GM18861 (cell line): ENCODE results near the gene HLCS.
"Not testable (repeated sequence)": the region's sequence is repeated elsewhere in the genome, so short reads cannot be mapped to it uniquely, and the experiment has no call there.

Experiments
- ATAC-seq: cut with Tn5 transposase; IDR thresholded peaks from one replicate; pipeline ENCODE4 v1.9.1; 2021; ENCODE audit not compliant: unreplicated experiment

Gene HLCS

DNA sequence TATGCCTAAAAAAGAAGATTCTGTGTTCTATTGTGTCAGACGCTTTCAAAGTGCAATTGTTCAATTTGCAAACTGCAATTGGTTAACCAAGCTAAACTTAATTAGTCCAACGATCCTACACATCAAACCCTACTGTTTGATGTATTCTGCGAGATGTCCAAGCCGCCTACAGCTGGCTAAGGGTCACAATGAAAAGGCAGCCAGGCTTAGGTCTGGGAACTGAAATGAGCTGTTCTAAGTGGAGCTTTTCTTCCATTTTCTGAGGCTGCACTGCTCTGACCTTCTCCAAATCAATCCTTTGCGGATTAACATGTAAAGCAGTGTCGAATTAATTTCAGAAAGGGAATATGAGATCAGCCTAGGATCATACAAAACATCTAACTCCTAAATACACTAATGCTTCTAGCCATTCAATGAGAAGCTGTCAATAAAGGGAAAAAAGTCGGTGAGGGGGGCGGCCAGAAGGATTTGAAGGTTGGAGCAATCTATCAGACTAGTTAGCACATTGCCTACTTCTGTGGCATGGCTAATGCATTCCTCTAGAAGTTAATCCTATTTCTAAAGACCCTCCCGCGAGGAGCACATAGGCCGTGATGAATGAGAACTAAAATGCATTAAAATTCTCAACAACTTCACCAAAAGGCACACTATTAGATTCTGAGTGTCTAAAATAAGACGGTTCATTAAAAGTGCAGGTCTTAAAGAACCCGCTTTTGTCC, 148.6 kb downstream of the HLCS start:
- ATAC-seq, result no peak

DNA sequence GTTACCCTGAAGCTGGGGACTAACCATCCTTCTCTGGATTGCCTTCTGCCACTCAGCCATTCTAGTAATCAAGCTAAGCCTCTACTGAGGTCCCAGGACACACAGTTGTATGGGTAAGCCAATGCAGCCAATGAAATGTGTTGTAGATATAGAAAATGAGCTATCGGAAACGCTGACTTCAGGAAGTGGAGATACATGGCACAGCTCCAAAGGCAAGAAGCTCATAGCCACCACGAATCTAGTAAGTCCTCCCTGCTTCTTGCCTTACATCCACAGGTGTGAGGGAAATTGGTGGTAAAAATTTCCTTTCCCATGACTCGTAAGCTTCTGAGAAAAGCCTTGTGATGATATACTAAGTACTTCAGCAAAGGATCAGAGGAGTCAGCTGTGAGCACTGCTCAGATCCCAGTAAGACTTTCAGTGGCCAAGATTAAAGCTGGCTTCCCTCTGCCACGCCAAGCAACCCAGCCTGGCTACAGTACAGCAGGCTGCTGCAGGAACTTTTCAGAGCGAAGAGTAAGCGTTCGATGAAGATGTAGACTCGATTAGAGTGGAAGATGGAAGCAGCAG, 149.8 kb downstream of the HLCS start:
- ATAC-seq, result no peak

DNA sequence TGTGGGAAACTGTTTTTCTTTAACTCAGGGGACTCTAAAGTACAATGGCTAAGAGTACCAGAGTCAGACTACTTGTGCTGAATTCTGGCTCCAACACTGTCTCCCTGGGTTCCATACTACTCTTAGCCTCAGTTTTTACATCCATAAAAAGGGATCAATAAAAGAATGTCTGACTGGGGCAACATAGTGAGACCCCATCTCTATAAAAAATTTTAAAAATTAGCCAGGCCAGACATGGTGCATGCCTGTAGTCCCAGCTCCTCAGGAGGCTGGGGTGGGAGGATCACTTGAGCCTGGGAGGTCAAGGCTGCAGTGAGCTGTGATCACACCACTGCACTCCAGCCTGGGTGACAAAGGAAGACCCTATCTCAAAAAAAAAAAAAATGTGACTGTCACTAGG, 150.4 kb downstream of the HLCS start:
- not testable (repeated sequence) for ATAC-seq

DNA sequence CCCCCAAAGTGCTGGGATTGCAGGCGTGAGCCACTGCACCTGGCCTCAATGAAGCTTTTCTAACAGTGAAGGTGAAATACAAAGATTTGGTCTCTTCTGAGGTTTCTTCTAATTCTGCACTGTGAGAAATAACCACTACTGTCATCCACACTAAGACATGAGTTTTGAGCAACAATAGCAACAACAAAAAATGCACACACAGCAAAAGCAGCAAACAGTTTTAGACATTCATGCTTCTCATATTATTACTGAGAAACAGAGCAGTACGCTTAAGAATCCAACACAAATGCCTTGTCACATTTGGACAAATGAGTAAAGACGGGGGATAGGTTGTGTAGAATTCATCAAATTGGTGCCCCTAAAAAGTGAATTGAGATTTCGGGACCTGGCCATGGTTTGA, 151.2 kb downstream of the HLCS start:
- no peak for ATAC-seq

DNA sequence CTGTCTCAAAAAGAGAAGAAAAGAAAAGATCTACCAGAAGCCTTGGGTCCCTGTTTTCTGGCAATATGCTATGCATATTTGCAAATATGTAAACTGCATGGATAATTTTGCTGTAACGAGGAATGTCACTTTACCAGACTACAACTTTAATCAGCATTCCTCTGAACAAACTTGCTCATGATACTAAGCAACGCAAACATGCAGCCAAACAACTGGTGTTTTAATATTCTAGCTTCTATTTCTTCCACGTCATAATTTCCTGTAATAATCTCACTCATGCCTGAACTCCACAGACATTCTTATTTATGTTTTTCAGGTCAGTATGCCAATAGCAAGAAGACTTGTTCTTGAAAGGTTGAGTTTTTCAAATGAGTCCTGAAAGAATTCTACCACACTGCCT, 153.4 kb downstream of the HLCS start:
- no peak for ATAC-seq

DNA sequence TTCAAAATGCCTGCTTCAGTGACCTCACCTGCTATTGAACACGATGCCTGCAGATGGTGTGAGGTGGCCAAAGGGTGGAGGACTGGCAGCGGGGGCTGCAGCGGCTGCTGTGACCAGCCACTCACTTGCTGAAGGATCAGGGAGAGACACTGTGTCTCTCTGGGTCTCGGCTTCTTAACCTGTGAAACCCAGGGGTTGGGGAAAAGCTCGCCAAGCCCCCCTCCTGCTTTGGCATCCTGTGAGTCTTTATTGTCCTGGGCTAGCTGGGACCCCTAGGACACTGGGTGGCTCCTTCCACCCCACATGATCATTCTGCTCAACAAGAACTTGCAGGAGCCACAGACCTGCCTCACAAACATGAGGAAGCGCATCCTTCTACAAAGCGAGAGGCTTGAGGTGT, 154.7 kb downstream of the HLCS start:
- no peak for ATAC-seq

DNA sequence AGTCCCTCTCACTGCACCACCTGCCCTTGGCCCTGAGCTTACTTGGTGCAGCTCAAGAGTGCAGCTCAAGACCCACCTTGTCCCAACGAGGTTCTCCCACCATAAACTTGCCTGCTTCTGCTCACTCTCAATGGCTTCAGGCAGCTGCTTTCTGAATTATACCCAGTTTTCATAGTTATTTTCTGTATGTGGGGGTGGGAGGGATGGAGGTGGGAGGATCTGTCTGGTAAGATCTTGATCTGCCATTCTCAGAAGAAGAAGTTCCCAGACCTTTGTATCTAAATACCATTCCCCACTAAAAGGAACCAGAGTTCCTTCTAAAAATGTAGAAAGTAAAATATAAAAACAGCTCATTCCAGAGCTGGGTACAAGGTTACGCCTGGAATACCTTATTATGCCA, 156.0 kb downstream of the HLCS start:
- no peak for ATAC-seq

DNA sequence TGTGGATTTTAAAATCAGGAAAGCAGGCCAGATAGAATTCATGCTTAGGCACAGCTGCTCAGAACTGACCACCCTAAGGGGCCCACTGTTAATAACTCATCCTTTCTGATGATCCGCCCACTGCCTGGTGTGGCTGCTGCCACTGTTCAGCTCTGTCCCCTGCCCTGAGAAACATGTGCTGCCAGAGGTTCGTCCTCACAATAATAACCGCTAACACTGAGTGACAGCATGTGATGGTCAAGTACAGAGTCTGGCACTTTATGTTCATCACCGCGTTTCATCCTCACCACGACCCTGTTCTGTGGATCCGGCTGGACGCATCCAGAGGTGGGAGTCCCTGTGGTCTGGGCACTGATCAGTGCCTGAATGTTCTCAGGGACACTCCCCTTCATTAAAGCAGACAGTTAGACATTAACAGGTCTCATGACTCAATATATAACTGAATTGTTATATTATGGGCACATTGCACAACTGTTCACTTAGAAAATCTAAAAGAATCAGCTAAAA, 159.0 kb downstream of the HLCS start:
- ATAC-seq, result no peak

DNA sequence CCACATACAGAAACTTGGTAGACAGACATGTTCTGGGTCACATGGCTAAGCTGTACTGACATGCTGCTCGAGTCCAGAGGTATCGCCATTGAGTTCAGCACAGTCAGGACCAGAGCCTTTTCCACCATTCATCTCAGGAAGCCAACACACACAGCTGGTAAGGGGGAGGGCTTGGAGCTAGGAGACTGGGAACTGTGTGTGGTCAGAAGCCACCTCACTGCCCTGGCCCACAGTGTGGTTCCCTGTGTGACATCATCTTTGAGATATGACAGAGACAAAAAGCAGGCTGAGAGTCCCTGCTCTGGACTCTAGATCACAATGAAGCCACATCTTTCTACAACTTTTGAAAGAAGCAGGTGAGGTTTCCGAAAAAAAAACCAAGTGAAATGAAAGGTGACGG, 160.4 kb downstream of the HLCS start:
- ATAC-seq, result no peak

DNA sequence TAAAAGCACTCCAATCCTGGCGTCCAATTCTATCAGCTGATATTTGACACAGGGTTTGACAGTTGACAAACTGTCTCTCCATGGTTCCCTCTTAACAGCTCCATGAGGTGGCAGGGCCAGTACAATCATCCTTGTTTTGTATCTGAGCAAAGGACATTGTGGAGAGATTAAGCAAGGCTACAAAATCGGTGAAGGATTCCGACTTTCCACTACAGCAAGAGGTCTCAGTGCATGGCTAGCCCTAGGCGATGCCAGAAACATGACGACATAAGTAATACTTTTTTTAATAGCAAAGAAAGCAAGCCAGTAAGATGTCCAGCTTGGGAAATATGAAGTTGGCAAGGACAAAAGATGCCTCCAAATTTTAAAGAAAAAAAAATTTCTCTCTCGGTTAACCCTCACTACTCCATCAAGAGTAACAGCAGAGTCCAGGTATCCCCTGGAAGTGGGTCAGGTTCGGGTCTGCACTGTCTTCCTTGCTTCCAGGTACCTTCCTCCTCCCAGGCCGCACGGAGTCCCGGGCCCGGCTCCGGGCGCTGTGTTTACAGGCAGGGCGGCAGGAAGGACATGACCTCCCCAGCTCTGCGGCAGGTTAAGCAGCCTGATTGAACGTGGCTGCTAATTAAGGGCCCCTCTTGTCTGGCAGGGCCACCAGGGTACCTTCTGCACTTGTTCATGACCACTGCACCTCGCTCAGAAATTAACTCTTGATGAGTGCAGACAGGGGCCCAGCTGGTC, 161.4 kb downstream of the HLCS start:
- ATAC-seq, result no peak

DNA sequence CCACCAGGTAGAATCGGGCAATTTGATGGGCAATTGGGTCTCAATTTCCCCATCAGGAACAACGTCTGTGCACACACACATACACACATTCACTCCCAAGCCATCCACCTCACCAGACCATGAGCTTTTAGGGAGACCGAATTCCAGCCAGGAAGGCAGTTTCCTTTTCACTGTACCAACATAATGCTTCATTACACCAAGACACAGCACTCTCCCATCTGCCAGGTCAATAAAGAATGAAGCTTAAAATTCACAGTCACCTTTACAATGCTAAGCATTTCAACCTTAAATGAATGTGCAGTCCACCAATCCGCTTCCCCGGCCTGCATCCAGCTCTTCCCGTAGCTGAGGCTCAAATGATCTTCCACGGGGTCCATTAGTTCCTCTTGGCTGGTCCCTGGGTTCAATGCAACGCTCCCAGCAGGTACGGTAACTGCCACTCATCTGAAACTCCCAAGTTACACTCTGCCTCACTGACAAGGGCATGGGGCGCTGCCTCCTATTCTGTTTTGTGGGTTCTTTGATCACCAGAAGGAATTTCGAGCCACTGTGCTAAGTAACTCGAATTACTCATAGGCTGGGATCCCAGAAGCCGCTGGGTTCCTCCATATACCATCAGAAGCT, 162.5 kb downstream of the HLCS start:
- no peak for ATAC-seq

DNA sequence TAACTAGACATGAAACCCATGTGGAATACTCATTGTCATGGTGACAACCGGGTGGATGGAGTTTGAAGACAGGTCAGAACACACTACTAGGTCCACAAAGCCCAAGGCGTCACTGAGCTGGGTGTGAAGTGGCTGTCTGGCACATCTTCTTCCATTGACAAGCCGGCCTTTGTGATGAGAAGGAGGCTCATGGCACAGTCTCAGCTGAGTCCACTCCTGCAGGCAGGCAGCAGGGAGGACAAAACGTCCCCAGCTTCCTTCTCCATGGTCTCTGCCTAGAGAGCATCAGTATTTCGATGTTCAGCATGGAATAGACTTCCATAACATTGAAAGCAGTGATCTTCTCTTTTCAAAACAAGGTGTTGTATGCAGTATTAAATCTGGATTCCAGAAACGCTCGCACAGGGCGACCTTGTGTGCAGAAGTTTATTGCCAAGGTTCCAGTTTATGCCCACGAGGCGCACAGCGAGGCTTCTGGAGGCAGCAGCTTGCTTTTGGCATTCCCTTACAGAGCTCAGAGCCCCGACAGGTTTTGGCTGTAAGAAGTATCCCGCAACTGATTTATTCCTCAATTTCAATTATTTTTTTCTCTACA, 163.3 kb downstream of the HLCS start:
- ATAC-seq, result no peak

DNA sequence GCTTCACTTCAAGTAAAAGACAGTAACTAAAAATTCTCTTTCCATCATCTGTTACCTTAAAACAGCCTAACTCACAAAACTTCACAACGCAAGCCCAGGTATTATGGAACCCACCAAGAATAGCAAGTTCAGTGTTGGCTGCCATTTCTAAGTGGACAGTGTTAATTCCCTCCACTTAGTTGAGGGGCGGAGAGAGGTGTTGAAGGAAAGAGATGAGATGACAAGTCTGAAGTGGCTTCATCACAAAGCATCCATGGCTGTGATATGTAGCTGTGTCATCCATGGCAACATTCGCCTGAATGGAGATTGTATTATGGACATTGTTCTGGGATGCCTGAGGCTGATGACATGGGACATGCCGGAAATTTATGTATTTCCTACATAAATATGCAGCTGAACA, 165.7 kb downstream of the HLCS start:
- ATAC-seq, result no peak

DNA sequence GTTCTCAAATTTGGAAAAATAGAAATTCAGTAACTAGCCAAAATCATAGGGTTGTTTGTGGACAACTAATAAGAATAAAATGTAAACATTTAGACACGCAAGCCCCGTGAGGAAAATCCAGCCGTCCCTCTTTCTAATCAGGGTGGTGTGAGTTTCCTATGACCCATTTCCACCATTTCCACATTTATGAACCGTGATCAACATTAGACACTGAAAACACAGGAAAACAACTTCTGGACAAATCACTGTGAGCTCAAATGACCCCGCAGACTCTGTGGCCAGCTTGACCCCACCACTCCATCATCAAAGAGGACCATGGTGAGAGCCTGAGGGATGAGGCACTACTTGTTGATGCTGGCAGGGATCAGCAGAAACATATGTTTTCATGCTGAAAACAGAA, 166.6 kb downstream of the HLCS start:
- no peak for ATAC-seq

DNA sequence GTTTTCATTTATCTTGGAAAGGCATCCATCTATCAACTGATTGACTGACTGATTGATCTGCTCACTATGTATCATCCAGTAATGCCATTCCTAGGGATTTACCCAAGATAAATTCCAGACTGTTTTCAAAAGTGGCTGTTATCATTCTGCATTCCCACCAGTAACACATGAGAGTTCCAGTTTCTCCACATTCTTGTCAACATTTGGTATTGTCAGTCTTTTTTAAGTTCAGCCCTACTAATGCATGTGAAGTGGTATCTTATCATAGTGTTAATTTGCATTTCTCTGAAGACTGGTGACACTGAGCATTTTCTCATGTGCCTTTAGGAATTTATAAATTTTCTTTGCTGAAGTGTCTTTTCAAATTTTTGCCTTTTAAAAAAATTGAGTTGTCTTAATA, 168.0 kb downstream of the HLCS start:
- no peak for ATAC-seq

DNA sequence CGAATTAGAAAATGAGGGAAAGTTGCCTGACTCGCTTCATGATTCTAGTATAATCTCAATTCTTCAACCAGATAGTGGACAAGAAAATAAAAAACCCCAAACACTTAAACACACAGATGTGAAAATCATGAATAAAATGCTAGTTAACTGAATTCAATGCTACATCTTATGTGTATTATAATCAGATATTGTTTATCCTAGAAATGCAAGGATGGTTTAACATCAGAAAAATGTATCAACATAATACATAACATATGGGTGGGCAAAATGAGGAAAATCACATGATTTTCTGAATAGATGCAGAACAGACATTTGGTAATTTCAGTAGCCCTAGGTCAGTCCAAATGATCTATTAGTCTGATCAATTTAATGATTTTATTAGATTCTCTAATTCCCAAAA, 170.4 kb downstream of the HLCS start:
- no peak for ATAC-seq

DNA sequence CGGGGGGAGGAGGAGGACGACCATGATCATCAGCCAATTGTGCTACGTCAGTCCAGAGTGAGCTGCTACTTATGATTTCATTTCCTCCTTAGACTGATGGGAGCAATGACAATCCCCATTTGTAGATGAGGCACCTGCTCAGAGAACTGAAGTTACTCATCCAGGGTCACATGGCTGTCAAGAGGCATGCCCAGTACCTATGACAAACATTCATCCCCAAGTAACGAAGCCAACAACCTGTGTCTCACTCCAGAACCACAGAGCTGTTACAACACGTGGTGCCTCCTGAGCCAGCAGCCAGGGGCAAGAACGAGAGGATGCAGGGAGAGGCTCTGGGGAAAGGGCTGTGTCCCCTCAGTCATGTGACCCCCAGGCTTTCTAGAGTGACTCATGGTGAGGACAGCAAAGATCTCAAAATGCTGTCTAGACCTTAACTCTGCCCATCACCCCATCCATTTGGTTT, 173.9 kb downstream of the HLCS start:
- ATAC-seq, result no peak

DNA sequence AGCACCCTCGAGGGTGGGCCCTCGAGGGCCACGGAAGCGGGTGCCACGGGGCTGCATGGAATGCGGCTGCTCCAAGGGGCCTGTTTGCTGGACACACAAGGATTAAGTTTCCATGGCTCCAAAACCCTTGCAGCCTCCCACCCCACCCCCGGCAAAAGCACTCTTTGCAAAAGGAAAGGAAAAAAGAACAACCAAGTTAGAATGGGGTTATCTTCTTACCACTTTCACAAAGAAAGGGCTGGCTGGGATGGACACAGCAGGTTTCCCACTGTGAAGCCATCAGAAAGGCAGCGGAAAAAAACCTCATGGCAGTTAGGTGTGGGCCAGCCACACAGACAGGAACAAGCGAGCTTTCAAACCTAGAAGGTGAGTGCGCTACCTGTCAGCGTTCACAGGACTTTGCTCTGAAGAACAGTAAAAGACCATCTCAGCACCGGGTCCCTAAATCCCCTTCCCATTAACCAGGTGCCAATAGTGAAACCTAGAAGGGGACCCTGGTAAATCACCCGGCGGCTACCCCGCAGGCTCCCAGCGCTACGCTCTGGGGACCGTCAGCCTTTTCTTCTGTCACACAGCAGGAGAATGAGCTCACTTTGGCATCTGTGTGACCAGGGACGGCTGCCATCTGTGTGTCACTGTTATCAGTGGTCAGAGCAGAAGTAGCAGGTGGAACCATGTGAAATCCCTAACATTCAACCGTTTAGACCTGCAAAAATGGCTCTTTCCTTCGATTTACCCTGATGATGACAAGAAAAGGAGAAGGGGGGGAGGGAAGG, 174.6 kb downstream of the HLCS start:
- ATAC-seq, result no peak

DNA sequence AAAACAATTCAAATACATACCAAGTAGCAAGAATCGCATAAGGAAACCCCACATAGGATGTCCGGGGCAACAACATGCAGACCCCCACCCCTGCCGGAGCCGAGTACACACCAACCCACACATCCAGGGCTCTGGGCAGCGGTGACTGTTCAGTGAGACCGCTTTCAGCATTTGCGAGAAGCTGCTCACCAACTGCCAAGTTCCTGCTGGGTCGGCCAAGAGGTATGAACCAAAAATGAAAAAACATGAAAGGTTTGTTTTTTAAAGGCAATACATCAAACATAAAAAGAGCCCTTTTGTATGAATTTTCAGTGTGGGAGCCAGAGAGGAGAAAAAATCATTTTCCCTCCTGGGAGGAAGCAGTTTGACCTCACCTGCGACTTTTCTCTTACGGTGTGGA, 175.3 kb downstream of the HLCS start:
- no peak for ATAC-seq

DNA sequence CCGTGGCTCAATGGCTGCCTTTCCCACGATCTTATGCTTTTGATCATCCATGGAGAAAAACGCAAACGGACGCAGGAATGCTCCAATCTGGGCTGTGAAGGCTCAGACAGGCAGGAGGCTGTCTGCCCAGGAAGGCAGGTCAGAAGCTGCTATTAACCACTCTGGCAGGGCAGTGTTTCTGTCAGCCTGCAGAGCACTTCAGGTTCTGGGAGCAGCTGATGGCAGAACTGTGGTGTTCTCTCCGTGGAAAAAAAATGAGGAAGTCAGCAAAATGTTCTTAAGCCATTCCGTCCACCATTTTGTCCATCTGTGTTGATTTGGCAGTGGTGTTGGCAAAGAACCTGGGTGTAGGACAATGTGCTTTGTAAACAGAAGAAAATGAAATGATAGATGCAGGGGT, 175.9 kb downstream of the HLCS start:
- ATAC-seq, result no peak
